CD1c-positive myeloid dendritic cell (primary cell): ENCODE data around the gene CHGA.

ENCODE experiments used
- DNase-seq: peaks from one replicate; pipeline ENCODE4 v3.0.0-alpha.2; 2016; ENCODE audit errors: extremely low spot score

Gene CHGA

GRCh38 chr14:92903359-92903758 lies 19.6 kb upstream of the CHGA start:
- DNase-seq = no peak

GRCh38 chr14:92905667-92906066 lies 17.3 kb upstream of the CHGA start:
- DNase-seq = no peak

GRCh38 chr14:92906420-92906819 lies 16.5 kb upstream of the CHGA start:
- DNase-seq = no peak

GRCh38 chr14:92906823-92907222 lies 16.1 kb upstream of the CHGA start:
- no peak for DNase-seq

- DNase-seq = no peak
These were observed 15.5 kb upstream of the CHGA start for GRCh38 chr14:92907316-92907911.

GRCh38 chr14:92914087-92914656 lies 8.8 kb upstream of the CHGA start:
- peak; percentile 53 for DNase-seq

GRCh38 chr14:92916201-92916600 lies 6.7 kb upstream of the CHGA start:
- no peak for DNase-seq

GRCh38 chr14:92917041-92917940 lies 5.7 kb upstream of the CHGA start:
- DNase-seq = no peak

GRCh38 chr14:92917956-92918355 lies 5.0 kb upstream of the CHGA start:
- DNase-seq = no peak

- DNase-seq = no peak
These were observed 2.9 kb upstream of the CHGA start for GRCh38 chr14:92920001-92920400.

GRCh38 chr14:92922155-92922735 lies 705 bp upstream of the CHGA start:
- DNase-seq = no peak

- no peak for DNase-seq
These were observed 774 bp downstream of the CHGA start for GRCh38 chr14:92923744-92924103.

GRCh38 chr14:92924247-92924646 lies 1.3 kb downstream of the CHGA start:
- no peak for DNase-seq

- DNase-seq = no peak
These were observed 2.5 kb downstream of the CHGA start for GRCh38 chr14:92925446-92925845.

- DNase-seq = no peak
These were observed 3.4 kb downstream of the CHGA start for GRCh38 chr14:92926180-92926845.

GRCh38 chr14:92926931-92927330 lies 4.0 kb downstream of the CHGA start:
- no peak for DNase-seq

GRCh38 chr14:92927349-92928257 lies 4.7 kb downstream of the CHGA start:
- no peak for DNase-seq

- DNase-seq = no peak
These were observed 5.3 kb downstream of the CHGA start for GRCh38 chr14:92928258-92928629.

- DNase-seq = no peak
These were observed 6.2 kb downstream of the CHGA start for GRCh38 chr14:92928961-92929688.
